Suprapubic skin (tissue), 4 donors: ENCODE measurements around the gene TXNDC17. TPM values are rescaled to one million over a fixed set of nuclear protein-coding genes. Genes with fewer than 3 reads are reported as not detected.

ENCODE experiments used
- DNase-seq, 2 donors: peaks; one replicate each; pipeline ENCODE4 v3.0.0-alpha.2; 2019; ENCODE audit warnings: low spot score in 2 of 2
- H3K27ac ChIP-seq: fragments of 200-600 bp; sonication (generic); one replicate; pipeline ENCODE4 v1.5.1; 2019
- H3K27me3 ChIP-seq: fragments of 200-600 bp; sonication (generic); one replicate; pipeline ENCODE4 v1.5.1; 2019
- H3K36me3 ChIP-seq: fragments of 200-600 bp; sonication (generic); one replicate; pipeline ENCODE4 v1.5.1; 2019
- H3K4me1 ChIP-seq: fragments of 200-600 bp; sonication (generic); one replicate; pipeline ENCODE4 v1.5.1; 2019
- H3K4me3 ChIP-seq: fragments of 200-600 bp; sonication (generic); one replicate; pipeline ENCODE4 v1.5.1; 2019; ENCODE audit warnings: mild to moderate bottlenecking
- H3K9me3 ChIP-seq: fragments of 200-600 bp; sonication (generic); one replicate; pipeline ENCODE4 v1.5.1; 2019
- EP300 ChIP-seq: sonication (generic); formaldehyde crosslinking; IDR thresholded peaks from one replicate; pipeline ENCODE4 v1.6.1; 2017; ENCODE audit warnings: antibody characterized with exemption
- POLR2A ChIP-seq, 2 donors: fragments of 450-650 bp; IDR thresholded peaks; one replicate each; pipeline ENCODE4 v1.6.1; 2017; ENCODE audit warnings: antibody characterized with exemption in 2 of 2, mild to moderate bottlenecking in 2 of 2, moderate library complexity in 2 of 2
- POLR2AphosphoS5 ChIP-seq, 3 donors: sonication (generic); formaldehyde crosslinking; IDR thresholded peaks; one replicate each; pipeline ENCODE4 v1.6.1; 2017; ENCODE audit warnings: antibody characterized with exemption in 3 of 3
- WGBS: methylation state at CpG from one replicate; pipeline ENCODE4 v1.1.5; 2018; 5-methylcytosine and 5-hydroxymethylcytosine counted together
- total RNA-seq, 4 donors: library from RNA; depleted of rRNA; stranded (reverse); fragments of >200 nt; gene quantifications; one replicate each; pipeline ENCODE4 v1.1.0, GENCODE V29; 2016
- TF ChIP-seq, protein P1 (sequence below), 2 donors: fragments of 200-600 bp in 1 of 2; fragments of 450-650 bp in 1 of 2; sonication (generic) in 1 of 2; IDR thresholded peaks; one replicate each; pipeline ENCODE4 v1.5.1; 2016 to 2019; ENCODE audit warnings: antibody characterized with exemption in 2 of 2, mild to moderate bottlenecking in 1 of 2, moderate library complexity in 1 of 2

The TXNDC17 gene
- total RNA-seq, 4 donors from 2014 or later: 30.0 to 153 (median 92.9) TPM

GRCh38 chr17:6639586-6640535 is 999 bp upstream of the TXNDC17 start:
- no peaks in the 10 kb centered on the region for H3K9me3 ChIP-seq
- H3K4me3 ChIP-seq: peak overlapping the region; percentile 89
- H3K36me3 ChIP-seq: peaks cover 10% of the 10 kb centered on the region
- WGBS: 1% methylated on average over 49 of the region's 67 CpGs
- H3K27me3 ChIP-seq: no peaks in the 10 kb centered on the region
- peaks cover 56% of the 10 kb centered on the region for H3K4me1 ChIP-seq
- H3K27ac ChIP-seq: peak overlapping the region; percentile 86
- no peak for TF ChIP-seq POLR2AphosphoS5 (IDR thresholded peaks at IDR 0.05)
- TF ChIP-seq POLR2A (IDR thresholded peaks at IDR 0.05): no peak
- TF ChIP-seq, protein P1, sequence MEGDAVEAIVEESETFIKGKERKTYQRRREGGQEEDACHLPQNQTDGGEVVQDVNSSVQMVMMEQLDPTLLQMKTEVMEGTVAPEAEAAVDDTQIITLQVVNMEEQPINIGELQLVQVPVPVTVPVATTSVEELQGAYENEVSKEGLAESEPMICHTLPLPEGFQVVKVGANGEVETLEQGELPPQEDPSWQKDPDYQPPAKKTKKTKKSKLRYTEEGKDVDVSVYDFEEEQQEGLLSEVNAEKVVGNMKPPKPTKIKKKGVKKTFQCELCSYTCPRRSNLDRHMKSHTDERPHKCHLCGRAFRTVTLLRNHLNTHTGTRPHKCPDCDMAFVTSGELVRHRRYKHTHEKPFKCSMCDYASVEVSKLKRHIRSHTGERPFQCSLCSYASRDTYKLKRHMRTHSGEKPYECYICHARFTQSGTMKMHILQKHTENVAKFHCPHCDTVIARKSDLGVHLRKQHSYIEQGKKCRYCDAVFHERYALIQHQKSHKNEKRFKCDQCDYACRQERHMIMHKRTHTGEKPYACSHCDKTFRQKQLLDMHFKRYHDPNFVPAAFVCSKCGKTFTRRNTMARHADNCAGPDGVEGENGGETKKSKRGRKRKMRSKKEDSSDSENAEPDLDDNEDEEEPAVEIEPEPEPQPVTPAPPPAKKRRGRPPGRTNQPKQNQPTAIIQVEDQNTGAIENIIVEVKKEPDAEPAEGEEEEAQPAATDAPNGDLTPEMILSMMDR (IDR thresholded peaks at IDR 0.05): no peak
- no peak for TF ChIP-seq EP300
- no peak for DNase-seq

GRCh38 chr17:6641247-6641863 is 495 bp downstream of the TXNDC17 start:
- H3K27ac ChIP-seq: peak overlapping the region; percentile 86
- peak overlapping the region; percentile 89 for H3K4me3 ChIP-seq
- WGBS: 4% methylated on average over 16 of the region's 20 CpGs
- TF ChIP-seq, protein P1 (IDR thresholded peaks at IDR 0.05): no peak
- H3K9me3 ChIP-seq: no peaks in the 10 kb centered on the region
- H3K27me3 ChIP-seq: no peaks in the 10 kb centered on the region
- H3K36me3 ChIP-seq: peaks cover 17% of the 10 kb centered on the region
- DNase-seq: no peak
- H3K4me1 ChIP-seq: peaks cover 61% of the 10 kb centered on the region

DNA sequence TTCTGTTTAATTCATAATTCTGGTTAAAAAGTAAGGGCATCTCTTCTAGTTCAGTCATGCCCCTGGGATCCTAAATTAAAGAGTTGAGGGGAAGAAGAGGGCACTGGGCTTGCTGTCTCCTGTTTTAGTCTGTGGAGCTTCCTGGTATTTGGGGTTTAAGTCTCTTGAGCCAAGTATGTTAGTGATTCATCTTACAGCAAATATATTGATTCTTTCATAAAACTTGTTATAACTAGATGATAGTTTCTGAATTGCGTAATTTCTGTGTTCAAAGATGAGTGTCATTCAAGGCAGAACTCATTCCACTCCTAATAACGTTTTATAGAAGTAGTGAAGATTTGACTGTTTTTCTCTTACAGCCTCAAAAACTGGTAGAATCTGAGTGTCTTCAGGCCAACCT is 1.7 kb downstream of the TXNDC17 start:
- no peak overlapping the region for H3K4me3 ChIP-seq
- peak overlapping the region; percentile 4 for H3K27ac ChIP-seq
- no peaks in the 10 kb centered on the region for H3K9me3 ChIP-seq
- peaks cover 66% of the 10 kb centered on the region for H3K4me1 ChIP-seq
- H3K27me3 ChIP-seq: no peaks in the 10 kb centered on the region
- no peak for DNase-seq
- H3K36me3 ChIP-seq: peaks cover 22% of the 10 kb centered on the region
- TF ChIP-seq POLR2AphosphoS5 (IDR thresholded peaks at IDR 0.05): no peak
- TF ChIP-seq EP300: no peak
- TF ChIP-seq POLR2A (IDR thresholded peaks at IDR 0.05): no peak
- WGBS: 36% methylated on average over 2 of the region's 2 CpGs

DNA sequence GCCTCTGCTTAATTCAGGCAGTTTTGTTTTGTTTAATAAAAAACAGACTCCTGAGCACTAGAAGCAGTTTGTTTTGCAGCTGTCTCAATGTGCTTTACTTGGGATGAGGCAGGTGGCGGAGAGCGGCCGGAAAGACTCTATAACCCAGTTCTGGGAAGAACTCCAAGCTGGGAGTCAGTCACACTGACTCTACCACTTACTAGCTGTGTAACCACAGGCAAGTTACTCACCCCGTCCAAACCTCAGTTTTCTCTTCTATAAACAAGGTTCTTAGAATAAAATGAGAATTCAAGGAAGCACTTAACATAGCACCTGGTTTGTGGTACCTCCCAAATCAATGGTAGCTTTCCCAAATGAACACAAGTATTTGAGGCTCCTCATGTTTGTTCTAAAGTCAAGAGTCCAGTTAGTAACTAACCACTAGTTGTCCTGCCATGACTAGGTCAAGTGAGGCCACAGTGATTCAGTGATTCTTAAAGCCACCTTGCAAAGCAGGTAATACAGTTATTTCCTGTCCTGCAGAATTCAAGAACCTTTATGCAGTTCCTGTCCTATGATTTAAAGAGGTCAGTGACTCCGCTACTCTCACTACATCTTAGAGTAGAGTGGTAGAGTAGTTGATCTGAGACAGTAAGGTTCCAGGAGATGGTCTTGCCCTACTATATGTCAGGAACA is 2.7 kb downstream of the TXNDC17 start:
- Histone ChIP-seq H3K27ac (no peak overlapping the region), H3K9me3 (no peaks in the 10 kb centered on the region), H3K27me3 (no peaks in the 10 kb centered on the region), H3K36me3 (peaks cover 32% of the 10 kb centered on the region), H3K4me1 (peaks cover 57% of the 10 kb centered on the region), H3K4me3 (no peak overlapping the region)
- DNase-seq: no peak
- WGBS: 39% methylated on average over 5 of the region's 5 CpGs
- no peak for TF ChIP-seq POLR2AphosphoS5 (IDR thresholded peaks at IDR 0.05)
- TF ChIP-seq, protein P1 (IDR thresholded peaks at IDR 0.05): no peak
- no peak for TF ChIP-seq EP300
- TF ChIP-seq POLR2A (IDR thresholded peaks at IDR 0.05): no peak

DNA sequence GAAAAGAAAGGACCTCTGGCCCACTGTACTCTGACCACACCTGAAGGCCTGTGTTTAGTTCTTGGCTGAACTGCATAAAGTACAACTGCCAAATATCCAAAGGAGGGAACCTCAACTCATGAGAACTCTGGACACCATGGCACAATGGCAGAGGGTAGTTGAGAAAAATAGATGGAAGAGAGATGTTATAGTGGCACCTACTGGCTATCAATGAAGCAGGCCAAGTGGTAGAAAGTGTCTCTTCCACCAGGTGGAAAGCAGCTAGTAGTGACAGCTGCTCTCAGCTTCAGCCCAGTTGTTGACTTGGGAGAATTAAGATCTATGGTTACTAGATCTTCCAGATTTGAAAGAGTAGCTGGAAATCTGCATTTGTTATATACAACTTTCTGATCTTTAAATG is 7.3 kb downstream of the TXNDC17 start:
- DNase-seq: no peak
- Histone ChIP-seq H3K4me3 (no peak overlapping the region), H3K9me3 (no peaks in the 10 kb centered on the region), H3K27ac (no peak overlapping the region), H3K36me3 (peaks cover 35% of the 10 kb centered on the region), H3K4me1 (peaks cover 49% of the 10 kb centered on the region), H3K27me3 (no peaks in the 10 kb centered on the region)
- TF ChIP-seq POLR2AphosphoS5 (IDR thresholded peaks at IDR 0.05) (no peak), EP300 (no peak), POLR2A (IDR thresholded peaks at IDR 0.05) (no peak)
- TF ChIP-seq, protein P1 (IDR thresholded peaks at IDR 0.05): no peak
